Smooth muscle cell of the brain vasculature (primary cell): ENCODE data around the gene CSF1.
A peak's percentile ranks its signal among the peaks of the same experiment; 100 is the strongest.
"Not testable (repeated sequence)": the region's sequence is repeated elsewhere in the genome, so short reads cannot be mapped to it uniquely, and the experiment has no call there.

Experiments used
- DNase-seq: peaks from one replicate; pipeline ENCODE4 v3.0.0-alpha.2; 2012; ENCODE audit warnings: low read depth, low spot score

Gene CSF1

GRCh38 chr1:109919303-109919702, 8.7 kb downstream of the CSF1 start:
- DNase-seq: no peak

- DNase-seq: not testable (repeated sequence)
These were observed 9.7 kb downstream of the CSF1 start for GRCh38 chr1:109920391-109920790.

DNA sequence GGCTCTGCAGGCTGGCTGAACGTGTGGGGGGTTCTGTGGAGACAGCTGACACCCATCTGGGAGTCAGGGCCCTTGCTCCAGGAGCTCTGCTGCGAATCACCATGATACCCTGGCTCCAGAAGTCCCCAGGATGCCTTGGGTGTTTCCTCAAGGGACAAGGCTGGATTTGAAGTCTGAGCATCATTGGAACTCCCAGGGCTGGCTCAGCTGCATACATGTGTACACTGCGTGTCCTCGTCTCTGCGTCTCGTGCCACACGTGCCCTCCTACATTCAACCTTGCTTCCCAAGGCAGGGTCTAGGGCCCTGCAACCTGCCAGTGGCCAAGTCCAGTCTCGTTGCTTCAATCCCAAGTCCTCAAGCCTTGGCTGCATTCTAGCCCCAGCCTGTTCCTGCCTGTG, 11.7 kb downstream of the CSF1 start:
- no peak for DNase-seq

GRCh38 chr1:109923131-109923945, 12.7 kb downstream of the CSF1 start:
- no peak for DNase-seq

- no peak for DNase-seq
These were observed 13.3 kb downstream of the CSF1 start for GRCh38 chr1:109923946-109924275.

- DNase-seq: no peak
These were observed 13.7 kb downstream of the CSF1 start for GRCh38 chr1:109924316-109924715.

GRCh38 chr1:109925159-109925990, 14.7 kb downstream of the CSF1 start:
- no peak for DNase-seq

GRCh38 chr1:109926662-109927300, 16.1 kb downstream of the CSF1 start:
- DNase-seq: no peak

- no peak for DNase-seq
These were observed 16.7 kb downstream of the CSF1 start for GRCh38 chr1:109927356-109927755.

- DNase-seq: peak; percentile 89
These were observed 17.3 kb downstream of the CSF1 start for GRCh38 chr1:109927911-109928321.

- DNase-seq: peak; percentile 52
These were observed 18.0 kb downstream of the CSF1 start for GRCh38 chr1:109928591-109929111.

DNA sequence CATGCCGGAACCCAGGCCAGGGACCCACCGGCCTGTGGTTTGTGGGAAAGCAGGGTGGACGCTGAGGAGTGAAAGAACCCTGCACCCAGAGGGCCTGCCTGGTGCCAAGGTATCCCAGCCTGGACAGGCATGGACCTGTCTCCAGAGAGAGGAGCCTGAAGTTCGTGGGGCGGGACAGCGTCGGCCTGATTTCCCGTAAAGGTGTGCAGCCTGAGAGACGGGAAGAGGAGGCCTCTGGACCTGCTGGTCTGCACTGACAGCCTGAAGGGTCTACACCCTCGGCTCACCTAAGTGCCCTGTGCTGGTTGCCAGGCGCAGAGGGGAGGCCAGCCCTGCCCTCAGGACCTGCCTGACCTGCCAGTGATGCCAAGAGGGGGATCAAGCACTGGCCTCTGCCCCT, 18.5 kb downstream of the CSF1 start:
- no peak for DNase-seq

- no peak for DNase-seq
These were observed 19.1 kb downstream of the CSF1 start for GRCh38 chr1:109929588-109930251.

- no peak for DNase-seq
These were observed 19.8 kb downstream of the CSF1 start for GRCh38 chr1:109930252-109930993.

GRCh38 chr1:109931189-109931731, 20.6 kb downstream of the CSF1 start:
- DNase-seq: peak; percentile 78

- no peak for DNase-seq
These were observed 21.4 kb downstream of the CSF1 start for GRCh38 chr1:109931911-109932636.

GRCh38 chr1:109932679-109933078, 22.0 kb downstream of the CSF1 start:
- DNase-seq: no peak

DNA sequence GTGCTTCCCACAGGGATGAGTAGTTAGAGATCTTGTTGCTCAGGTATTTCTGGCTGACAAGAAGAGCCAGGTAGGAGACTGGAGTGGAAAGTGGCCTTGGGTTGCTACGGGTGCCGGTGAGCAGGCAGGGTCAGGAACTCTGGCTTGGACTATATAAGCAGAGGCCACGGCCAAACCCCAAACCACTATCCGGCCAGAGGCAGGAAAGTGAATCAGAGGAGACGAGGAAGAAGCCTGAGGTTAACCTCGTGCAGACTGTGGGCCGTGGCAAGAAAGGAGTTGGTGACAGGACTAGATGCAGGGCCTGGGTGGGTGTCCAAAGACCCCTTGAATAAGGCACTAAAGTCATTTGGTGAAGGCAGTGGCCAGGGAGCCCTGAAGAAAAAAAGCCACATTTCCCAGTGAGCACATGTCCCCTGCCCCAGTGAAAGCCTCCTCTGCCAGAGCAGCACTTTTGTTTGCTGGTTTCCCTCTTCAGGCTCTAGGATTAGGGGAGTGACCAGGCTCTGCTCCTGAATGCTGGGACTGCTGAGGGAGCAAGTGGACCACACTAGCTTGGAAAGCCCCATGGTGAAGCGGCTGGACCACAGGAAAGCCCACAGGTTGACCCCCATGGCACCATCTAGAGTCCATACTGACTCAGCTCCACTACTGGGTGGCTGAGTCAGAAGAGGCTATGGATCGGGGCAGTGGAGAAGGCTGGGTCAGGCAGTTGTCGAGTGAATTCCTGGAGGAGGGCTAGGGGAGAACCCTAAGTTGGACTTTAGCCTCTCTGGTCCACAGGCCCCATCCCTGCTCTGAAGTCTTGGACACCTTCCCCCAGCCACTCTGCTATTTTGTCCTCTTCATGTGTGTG, 23.4 kb downstream of the CSF1 start:
- DNase-seq: peak; percentile 49

- DNase-seq: no peak
These were observed 24.8 kb downstream of the CSF1 start for GRCh38 chr1:109935451-109935900.
